SK-N-SH treated with all-trans-retinoic acid at 6 μM for 48 hours (cell line): Measurements from ENCODE around the gene PHF20.

Experiments
- ATAC-seq: fragments of 200-7000 bp; cut with Tn5 transposase; 3 replicates; pipeline ENCODE4 v1.9.1; 2020; ENCODE audit warnings: mild to moderate bottlenecking, moderate library complexity
- ARNTL ChIP-seq: fragments of 450-650 bp; formaldehyde crosslinking; IDR thresholded peaks from 2 replicates; pipeline ENCODE4 v1.5.0; 2020; ENCODE audit warnings: low read depth, mild to moderate bottlenecking, moderate library complexity, borderline replicate concordance
- BACH2 ChIP-seq: fragments of 250-450 bp; sonication (Bioruptor Pico); IDR thresholded peaks from 2 replicates; pipeline ENCODE4 v1.9.0; 2021; ENCODE audit warnings: mild to moderate bottlenecking, borderline replicate concordance
- CREB5 ChIP-seq: fragments of 250-450 bp; sonication (Bioruptor Pico); IDR thresholded peaks from 2 replicates; pipeline ENCODE4 v1.5.1; 2020; ENCODE audit warnings: low read depth, mild to moderate bottlenecking, moderate library complexity
- CSDC2 ChIP-seq: fragments of 250-450 bp; sonication (Bioruptor Pico); IDR thresholded peaks from 2 replicates; pipeline ENCODE4 v1.5.0; 2020; ENCODE audit warnings: mild to moderate bottlenecking, moderate library complexity
- CSRNP3 ChIP-seq: fragments of 250-450 bp; sonication (Bioruptor Pico); IDR thresholded peaks from 2 replicates; pipeline ENCODE4 v1.5.1; 2021; ENCODE audit warnings: mild to moderate bottlenecking, moderate library complexity
- ESRRG ChIP-seq: fragments of 250-450 bp; sonication (Bioruptor Pico); IDR thresholded peaks from 2 replicates; pipeline ENCODE4 v1.6.1; 2021; ENCODE audit warnings: mild to moderate bottlenecking
- GLIS3 ChIP-seq: fragments of 250-450 bp; sonication (Bioruptor Pico); IDR thresholded peaks from 2 replicates; pipeline ENCODE4 v1.5.0; 2020; ENCODE audit warnings: mild to moderate bottlenecking, moderate library complexity
- ISL1 ChIP-seq: fragments of 250-450 bp; sonication (Bioruptor Pico); IDR thresholded peaks from 2 replicates; pipeline ENCODE4 v2.1.2; 2022; ENCODE audit warnings: mild to moderate bottlenecking, moderate library complexity
- OSR1 ChIP-seq: fragments of 250-450 bp; sonication (Bioruptor Pico); IDR thresholded peaks from 2 replicates; pipeline ENCODE4 v1.8.0; 2022; ENCODE audit warnings: moderate library complexity, mild to moderate bottlenecking, inconsistent platforms
- PPARA ChIP-seq: fragments of 250-450 bp; sonication (Bioruptor Pico); IDR thresholded peaks from 2 replicates; pipeline ENCODE4 v1.5.0; 2020; ENCODE audit warnings: mild to moderate bottlenecking, borderline replicate concordance
- RARB ChIP-seq: fragments of 250-450 bp; sonication (Bioruptor Pico); IDR thresholded peaks from 2 replicates; pipeline ENCODE4 v1.8.0; 2021; ENCODE audit warnings: mild to moderate bottlenecking, moderate library complexity
- SNAI2 ChIP-seq: fragments of 250-450 bp; sonication (Bioruptor Pico); IDR thresholded peaks from 2 replicates; pipeline ENCODE4 v1.5.0; 2020; ENCODE audit warnings: mild to moderate bottlenecking, moderate library complexity
- TCF4 ChIP-seq: fragments of 250-450 bp; sonication (Bioruptor Pico); IDR thresholded peaks from 2 replicates; pipeline ENCODE4 v1.8.0; 2021; ENCODE audit warnings: mild to moderate bottlenecking, moderate library complexity, borderline replicate concordance
- TOX ChIP-seq: fragments of 250-450 bp; sonication (Bioruptor Pico); IDR thresholded peaks from 2 replicates; pipeline ENCODE4 v1.8.0; 2021; ENCODE audit warnings: mild to moderate bottlenecking, moderate library complexity, borderline replicate concordance
- TSHZ2 ChIP-seq: fragments of 250-450 bp; sonication (Bioruptor Pico); IDR thresholded peaks from 2 replicates; pipeline ENCODE4 v1.5.0; 2020; ENCODE audit warnings: mild to moderate bottlenecking, moderate library complexity
- ZC3H10 ChIP-seq: fragments of 250-450 bp; sonication (Bioruptor Pico); IDR thresholded peaks from 2 replicates; pipeline ENCODE4 v1.5.1; 2021; ENCODE audit warnings: mild to moderate bottlenecking, moderate library complexity
- ZFP3 ChIP-seq: fragments of 250-450 bp; sonication (Bioruptor Pico); IDR thresholded peaks from 2 replicates; pipeline ENCODE4 v1.5.0; 2020; ENCODE audit warnings: mild to moderate bottlenecking, moderate library complexity
- ZFP30 ChIP-seq: fragments of 450-650 bp; formaldehyde crosslinking; IDR thresholded peaks from 2 replicates; pipeline ENCODE4 v1.5.0; 2022; ENCODE audit warnings: mild to moderate bottlenecking, moderate library complexity
- ZNF565 ChIP-seq: fragments of 450-650 bp; formaldehyde crosslinking; conservative IDR thresholded peaks from 2 replicates; pipeline ENCODE4 v1.5.0; 2020; ENCODE audit warnings: low read depth, mild to moderate bottlenecking, moderate library complexity
- ZNF70 ChIP-seq: fragments of 450-650 bp; formaldehyde crosslinking; IDR thresholded peaks from 2 replicates; pipeline ENCODE4 v1.5.0; 2020; ENCODE audit warnings: mild to moderate bottlenecking, moderate library complexity
- TF ChIP-seq, protein P1 (sequence below): fragments of 250-450 bp; sonication (Bioruptor Pico); IDR thresholded peaks from 2 replicates; pipeline ENCODE4 v1.8.0; 2021; ENCODE audit warnings: low read depth, mild to moderate bottlenecking, moderate library complexity, borderline replicate concordance
- TF ChIP-seq, protein P2 (sequence below): fragments of 250-450 bp; sonication (Bioruptor Pico); IDR thresholded peaks from 2 replicates; pipeline ENCODE4 v1.8.0; 2020; ENCODE audit warnings: mild to moderate bottlenecking, moderate library complexity, borderline replicate concordance

Gene PHF20

DNA sequence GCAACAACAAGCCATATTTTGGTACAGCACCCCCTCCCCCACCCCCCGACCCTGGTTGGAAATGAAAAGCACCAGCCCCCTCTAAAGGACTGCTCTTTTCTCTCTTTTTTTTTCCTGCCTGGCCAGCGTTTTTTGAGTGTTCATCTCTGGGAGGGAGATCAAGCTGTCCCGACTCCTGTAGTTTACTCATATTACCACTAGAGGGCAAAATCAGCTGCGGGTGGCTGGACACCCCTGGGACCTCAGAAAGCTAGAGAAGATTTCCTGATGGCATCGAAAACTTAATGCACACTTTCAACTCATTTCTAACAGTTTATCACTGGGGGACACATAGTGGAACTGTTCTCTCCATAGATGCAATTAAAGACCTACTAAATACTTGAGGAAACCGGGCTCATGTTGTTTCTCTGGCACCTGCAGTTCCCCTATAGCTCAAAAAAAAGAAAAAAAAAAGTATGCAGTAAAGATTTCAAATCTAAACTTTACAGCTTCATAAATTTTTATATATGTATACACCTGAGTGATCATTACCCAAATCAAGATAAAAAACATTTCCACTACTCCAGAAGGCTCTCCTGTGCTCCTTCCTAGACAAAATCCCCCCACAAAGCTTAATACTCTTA is 221.0 kb downstream of the PHF20 start:
- no peak for TF ChIP-seq ZC3H10
- TF ChIP-seq, protein P1, sequence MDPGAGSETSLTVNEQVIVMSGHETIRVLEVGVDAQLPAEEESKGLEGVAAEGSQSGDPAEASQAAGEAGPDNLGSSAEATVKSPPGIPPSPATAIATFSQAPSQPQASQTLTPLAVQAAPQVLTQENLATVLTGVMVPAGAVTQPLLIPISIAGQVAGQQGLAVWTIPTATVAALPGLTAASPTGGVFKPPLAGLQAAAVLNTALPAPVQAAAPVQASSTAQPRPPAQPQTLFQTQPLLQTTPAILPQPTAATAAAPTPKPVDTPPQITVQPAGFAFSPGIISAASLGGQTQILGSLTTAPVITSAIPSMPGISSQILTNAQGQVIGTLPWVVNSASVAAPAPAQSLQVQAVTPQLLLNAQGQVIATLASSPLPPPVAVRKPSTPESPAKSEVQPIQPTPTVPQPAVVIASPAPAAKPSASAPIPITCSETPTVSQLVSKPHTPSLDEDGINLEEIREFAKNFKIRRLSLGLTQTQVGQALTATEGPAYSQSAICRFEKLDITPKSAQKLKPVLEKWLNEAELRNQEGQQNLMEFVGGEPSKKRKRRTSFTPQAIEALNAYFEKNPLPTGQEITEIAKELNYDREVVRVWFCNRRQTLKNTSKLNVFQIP (CRISPR knock-in tag): no peak
- no peak for TF ChIP-seq ESRRG (CRISPR knock-in tag)
- TF ChIP-seq SNAI2: no peak
- no peak for TF ChIP-seq RARB (CRISPR knock-in tag)
- no peak for TF ChIP-seq PPARA (CRISPR knock-in tag)
- TF ChIP-seq ZNF70 (CRISPR knock-in tag): no peak
- TF ChIP-seq CSRNP3 (CRISPR knock-in tag): no peak
- TF ChIP-seq OSR1 (CRISPR knock-in tag): no peak
- no peak for TF ChIP-seq ZFP30 (CRISPR knock-in tag)
- no peak for TF ChIP-seq ISL1 (CRISPR knock-in tag)
- no peak for TF ChIP-seq TCF4 (CRISPR knock-in tag)
- no peak for TF ChIP-seq GLIS3
- no peak for TF ChIP-seq TOX
- TF ChIP-seq CSDC2 (CRISPR knock-in tag): no peak
- TF ChIP-seq, protein P2, sequence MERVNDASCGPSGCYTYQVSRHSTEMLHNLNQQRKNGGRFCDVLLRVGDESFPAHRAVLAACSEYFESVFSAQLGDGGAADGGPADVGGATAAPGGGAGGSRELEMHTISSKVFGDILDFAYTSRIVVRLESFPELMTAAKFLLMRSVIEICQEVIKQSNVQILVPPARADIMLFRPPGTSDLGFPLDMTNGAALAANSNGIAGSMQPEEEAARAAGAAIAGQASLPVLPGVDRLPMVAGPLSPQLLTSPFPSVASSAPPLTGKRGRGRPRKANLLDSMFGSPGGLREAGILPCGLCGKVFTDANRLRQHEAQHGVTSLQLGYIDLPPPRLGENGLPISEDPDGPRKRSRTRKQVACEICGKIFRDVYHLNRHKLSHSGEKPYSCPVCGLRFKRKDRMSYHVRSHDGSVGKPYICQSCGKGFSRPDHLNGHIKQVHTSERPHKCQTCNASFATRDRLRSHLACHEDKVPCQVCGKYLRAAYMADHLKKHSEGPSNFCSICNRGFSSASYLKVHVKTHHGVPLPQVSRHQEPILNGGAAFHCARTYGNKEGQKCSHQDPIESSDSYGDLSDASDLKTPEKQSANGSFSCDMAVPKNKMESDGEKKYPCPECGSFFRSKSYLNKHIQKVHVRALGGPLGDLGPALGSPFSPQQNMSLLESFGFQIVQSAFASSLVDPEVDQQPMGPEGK (CRISPR knock-in tag): no peak
- no peak for TF ChIP-seq TSHZ2 (CRISPR knock-in tag)
- no peak for TF ChIP-seq BACH2

DNA sequence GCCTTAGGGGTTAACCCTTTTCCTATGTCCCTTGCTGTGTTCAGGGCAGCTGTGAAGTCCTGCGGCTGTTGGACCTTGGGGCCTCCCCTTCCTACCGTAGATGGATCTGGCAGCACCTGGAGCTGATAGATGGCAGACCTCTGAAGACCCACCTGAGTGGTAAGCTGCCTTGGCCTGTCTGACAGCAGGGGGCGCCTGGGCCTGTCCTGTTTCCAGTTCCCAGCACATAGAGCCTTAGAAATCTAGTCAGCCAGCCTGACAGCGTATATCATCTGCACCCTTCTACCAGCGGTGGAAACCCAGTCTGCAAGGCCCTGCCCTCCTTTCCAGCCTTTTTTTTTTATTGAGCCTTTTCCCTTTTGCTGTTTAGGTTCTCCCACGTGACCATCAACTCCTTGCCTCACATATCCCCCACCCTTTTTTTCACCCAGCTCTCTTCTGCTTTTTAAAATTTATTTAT is 223.2 kb downstream of the PHF20 start:
- peak; percentile 97 for ATAC-seq
- TF ChIP-seq, protein P2 (CRISPR knock-in tag): no peak
- TF ChIP-seq CREB5 (no peak), ISL1 (CRISPR knock-in tag) (no peak), ESRRG (CRISPR knock-in tag) (no peak), OSR1 (CRISPR knock-in tag) (no peak), ZNF565 (no peak), ZNF70 (CRISPR knock-in tag) (no peak), SNAI2 (no peak), CSDC2 (CRISPR knock-in tag) (no peak), GLIS3 (no peak), ZFP3 (CRISPR knock-in tag) (no peak), ZC3H10 (no peak), ARNTL (CRISPR knock-in tag) (no peak), ZFP30 (CRISPR knock-in tag) (no peak), TSHZ2 (CRISPR knock-in tag) (no peak)
- TF ChIP-seq, protein P1 (CRISPR knock-in tag): no peak

More for the DNA sequence above, 221.0 kb downstream of the PHF20 start:
- peak; percentile 86 for ATAC-seq
